HG03469 (cell line): ENCODE data around the gene TSGA10IP.

Experiments used
- ATAC-seq: cut with Tn5 transposase; IDR thresholded peaks from one replicate; pipeline ENCODE4 v1.9.1; 2021; ENCODE audit warnings: mild to moderate bottlenecking, moderate library complexity, moderate number of reproducible peaks; ENCODE audit not compliant: unreplicated experiment

The TSGA10IP gene

GRCh38 chr11:66003291-66003690, 58.0 kb downstream of the TSGA10IP start:
- no peak for ATAC-seq

- no peak for ATAC-seq
Measured at GRCh38 chr11:66004186-66004585, 58.9 kb downstream of the TSGA10IP start.

GRCh38 chr11:66006134-66006890, 61.0 kb downstream of the TSGA10IP start:
- no peak for ATAC-seq

GRCh38 chr11:66006891-66007176, 61.6 kb downstream of the TSGA10IP start:
- no peak for ATAC-seq

- no peak for ATAC-seq
Measured at GRCh38 chr11:66007201-66007634, 61.9 kb downstream of the TSGA10IP start.

- ATAC-seq, result no peak
Measured at GRCh38 chr11:66008095-66008467, 62.8 kb downstream of the TSGA10IP start.

- no peak for ATAC-seq
Measured at GRCh38 chr11:66008468-66009101, 63.3 kb downstream of the TSGA10IP start.
